Endodermal cell (in vitro differentiated cells): ENCODE data around the gene DSP. TPM values are rescaled to one million over a fixed set of nuclear protein-coding genes. Genes with fewer than 3 reads are reported as not detected.

ENCODE experiments used
- DNase-seq: peaks from one replicate; pipeline ENCODE4 v3.0.0-alpha.2; 2017
- H3K27ac ChIP-seq: 2 replicates; pipeline ENCODE4 v1.5.1; 2013; ENCODE audit warnings: mild to moderate bottlenecking, low read depth, low read length, moderate library complexity
- H3K27me3 ChIP-seq: 2 replicates; pipeline ENCODE4 v1.6.1; 2013; ENCODE audit warnings: mild to moderate bottlenecking, low read length, moderate library complexity; ENCODE audit not compliant: insufficient read depth, control insufficient read depth, poor library complexity, severe bottlenecking
- H3K36me3 ChIP-seq: 2 replicates; pipeline ENCODE4 v1.7.0; 2013; ENCODE audit warnings: mild to moderate bottlenecking, low read length, moderate library complexity; ENCODE audit not compliant: control insufficient read depth, insufficient read depth
- H3K4me1 ChIP-seq: one replicate; pipeline ENCODE4 v1.7.0; 2013; ENCODE audit warnings: low read length; ENCODE audit not compliant: control insufficient read depth, insufficient read depth
- H3K4me3 ChIP-seq: 2 replicates; pipeline ENCODE4 v1.5.1; 2013; ENCODE audit warnings: mild to moderate bottlenecking, low read length, moderate library complexity
- H3K9ac ChIP-seq: 2 replicates; pipeline ENCODE4 v1.6.1; 2013; ENCODE audit warnings: mild to moderate bottlenecking, low read length, moderate library complexity; ENCODE audit not compliant: poor library complexity, severe bottlenecking; ENCODE audit errors: extremely low read depth
- H3K9me3 ChIP-seq: 2 replicates; pipeline ENCODE4 v1.6.1; 2013; ENCODE audit warnings: mild to moderate bottlenecking, low read length, moderate library complexity; ENCODE audit not compliant: control insufficient read depth
- H3K27ac Mint-ChIP-seq: 2 replicates; pipeline ENCODE4 v1.8.0; 2020; ENCODE audit warnings: mixed read lengths
- H3K27me3 Mint-ChIP-seq: 2 replicates; pipeline ENCODE4 v1.8.0; 2021; ENCODE audit warnings: mild to moderate bottlenecking, mixed read lengths; ENCODE audit not compliant: insufficient read depth
- H3K36me3 Mint-ChIP-seq: 2 replicates; pipeline ENCODE4 v1.8.0; 2020; ENCODE audit warnings: low read depth, mixed read lengths
- H3K4me1 Mint-ChIP-seq: 2 replicates; pipeline ENCODE4 v1.8.0; 2020; ENCODE audit warnings: mixed read lengths
- H3K4me3 Mint-ChIP-seq: 2 replicates; pipeline ENCODE4 v1.8.0; 2020; ENCODE audit warnings: mild to moderate bottlenecking, moderate library complexity, mixed read lengths
- H3K9me3 Mint-ChIP-seq: 2 replicates; pipeline ENCODE4 v1.8.0; 2020; ENCODE audit warnings: mild to moderate bottlenecking, mixed read lengths
- WGBS, 2 experiments: methylation state at CpG; one replicate each; pipeline versions ENCODE4 v1.1.5 to v1.1.7; 2013; ENCODE audit warnings: missing lambda C conversion rate in 2 of 2, mixed read lengths in 1 of 2; ENCODE audit not compliant: insufficient coverage in 1 of 2, insufficient read length in 1 of 2; 5-methylcytosine and 5-hydroxymethylcytosine counted together
- total RNA-seq, 2 donors: library from RNA; stranded (reverse); fragmentation: NEBNext Ultra II Directional in 1 of 2; extraction: Animal tissue kit (Norgen Biotek cat#: 25700) in 1 of 2; gene quantifications; 2 replicates in 1 of 2; 3 replicates in 1 of 2; pipeline ENCODE4 v1.2.1, GENCODE V29; 2021
- TF ChIP-seq, protein P1 (sequence below): fragments of 200-600 bp; sonication (generic); conservative IDR thresholded peaks from 2 replicates; pipeline ENCODE4 v1.5.0; 2021; ENCODE audit warnings: antibody characterized with exemption, mild to moderate bottlenecking

The DSP gene
- total RNA-seq, 2 donors from 2014 or later = 123 to 152 TPM

DNA sequence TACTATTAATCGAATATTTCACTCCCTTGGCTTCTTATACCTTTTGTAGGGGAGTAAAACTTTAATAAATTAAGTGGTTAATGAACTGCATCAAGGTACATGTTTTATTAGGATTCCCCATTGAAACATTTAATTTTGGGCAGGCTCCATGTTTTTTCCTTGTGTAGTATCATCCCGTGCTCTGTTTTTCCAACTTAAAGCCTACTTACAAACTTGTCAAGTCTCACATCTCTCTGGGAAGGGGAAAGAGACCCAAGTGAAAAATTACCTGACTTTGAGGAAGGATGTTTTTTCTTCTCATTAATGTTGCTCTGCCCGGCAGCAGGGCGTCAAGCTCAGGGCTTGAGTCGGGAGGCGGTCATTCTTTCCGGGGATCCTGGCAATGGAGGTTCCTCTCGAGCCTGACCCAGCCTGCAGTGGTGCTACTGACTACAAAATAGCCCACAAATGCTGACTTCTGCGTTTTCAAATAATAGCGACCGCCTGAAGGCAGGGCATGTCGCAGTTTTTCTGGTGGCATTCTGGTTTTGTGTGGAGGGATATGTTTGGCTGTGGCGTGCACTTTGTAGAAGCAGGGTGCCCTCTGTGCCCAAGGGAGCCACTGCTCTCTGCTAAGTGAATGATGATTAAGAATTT lies 2.4 kb downstream of the DSP start:
- WGBS, 2 experiments = 19 to 25% methylated on average over 7 to 12 of the region's 13 CpGs
- Histone ChIP-seq H3K36me3 (peaks cover 9% of the 10 kb centered on the region), H3K27ac (no peak overlapping the region), H3K9me3 (no peaks in the 10 kb centered on the region), H3K27me3 (peaks cover 11% of the 10 kb centered on the region), H3K4me3 (peak overlapping the region; percentile 90), H3K9ac (peak overlapping the region; percentile 83), H3K4me1 (peaks cover 10% of the 10 kb centered on the region)
- peak; percentile 72 for DNase-seq
- Mint-ChIP-seq H3K27ac (peak overlapping the region; percentile 94), H3K9me3 (no peaks in the 10 kb centered on the region), H3K36me3 (peaks cover 10% of the 10 kb centered on the region), H3K27me3 (peaks cover 17% of the 10 kb centered on the region), H3K4me1 (peaks cover 48% of the 10 kb centered on the region), H3K4me3 (peak overlapping the region; percentile 91)
- TF ChIP-seq, protein P1, sequence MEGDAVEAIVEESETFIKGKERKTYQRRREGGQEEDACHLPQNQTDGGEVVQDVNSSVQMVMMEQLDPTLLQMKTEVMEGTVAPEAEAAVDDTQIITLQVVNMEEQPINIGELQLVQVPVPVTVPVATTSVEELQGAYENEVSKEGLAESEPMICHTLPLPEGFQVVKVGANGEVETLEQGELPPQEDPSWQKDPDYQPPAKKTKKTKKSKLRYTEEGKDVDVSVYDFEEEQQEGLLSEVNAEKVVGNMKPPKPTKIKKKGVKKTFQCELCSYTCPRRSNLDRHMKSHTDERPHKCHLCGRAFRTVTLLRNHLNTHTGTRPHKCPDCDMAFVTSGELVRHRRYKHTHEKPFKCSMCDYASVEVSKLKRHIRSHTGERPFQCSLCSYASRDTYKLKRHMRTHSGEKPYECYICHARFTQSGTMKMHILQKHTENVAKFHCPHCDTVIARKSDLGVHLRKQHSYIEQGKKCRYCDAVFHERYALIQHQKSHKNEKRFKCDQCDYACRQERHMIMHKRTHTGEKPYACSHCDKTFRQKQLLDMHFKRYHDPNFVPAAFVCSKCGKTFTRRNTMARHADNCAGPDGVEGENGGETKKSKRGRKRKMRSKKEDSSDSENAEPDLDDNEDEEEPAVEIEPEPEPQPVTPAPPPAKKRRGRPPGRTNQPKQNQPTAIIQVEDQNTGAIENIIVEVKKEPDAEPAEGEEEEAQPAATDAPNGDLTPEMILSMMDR = no peak

DNA sequence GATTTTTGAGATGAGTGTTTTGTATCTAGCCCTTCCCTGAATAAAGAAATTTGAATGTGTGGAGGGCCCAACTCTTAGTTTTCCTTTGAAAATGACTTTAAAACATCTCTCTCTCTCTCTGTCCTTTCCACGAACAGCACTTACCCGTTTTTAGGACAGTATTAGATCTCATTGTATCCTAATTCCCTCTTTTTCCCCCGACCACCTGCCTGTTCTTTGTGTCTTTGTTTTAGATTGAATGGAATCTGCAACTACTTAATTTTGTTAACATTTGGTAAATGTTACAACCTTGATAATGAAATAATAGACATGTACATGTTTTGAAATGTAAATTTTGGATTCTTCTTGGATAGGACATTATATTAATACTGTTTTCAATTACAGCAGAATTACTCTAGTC lies 3.1 kb downstream of the DSP start:
- Histone ChIP-seq H3K27me3 (peaks cover 9% of the 10 kb centered on the region), H3K9me3 (no peaks in the 10 kb centered on the region), H3K4me1 (peaks cover 10% of the 10 kb centered on the region), H3K9ac (peak overlapping the region; percentile 83), H3K36me3 (peaks cover 11% of the 10 kb centered on the region), H3K27ac (no peak overlapping the region), H3K4me3 (peak overlapping the region; percentile 90)
- peaks cover 11% of the 10 kb centered on the region for H3K36me3 Mint-ChIP-seq
- peak overlapping the region; percentile 11 for H3K27ac Mint-ChIP-seq
- no peaks in the 10 kb centered on the region for H3K9me3 Mint-ChIP-seq
- H3K4me1 Mint-ChIP-seq = peaks cover 48% of the 10 kb centered on the region
- no peak for DNase-seq
- WGBS, 2 experiments = 35% methylated on average over 3 of the region's 3 CpGs; no CpG with 5 or more reads in 1 of the 2 experiments
- peak overlapping the region; percentile 91 for H3K4me3 Mint-ChIP-seq
- peaks cover 15% of the 10 kb centered on the region for H3K27me3 Mint-ChIP-seq
- TF ChIP-seq, protein P1 = no peak

DNA sequence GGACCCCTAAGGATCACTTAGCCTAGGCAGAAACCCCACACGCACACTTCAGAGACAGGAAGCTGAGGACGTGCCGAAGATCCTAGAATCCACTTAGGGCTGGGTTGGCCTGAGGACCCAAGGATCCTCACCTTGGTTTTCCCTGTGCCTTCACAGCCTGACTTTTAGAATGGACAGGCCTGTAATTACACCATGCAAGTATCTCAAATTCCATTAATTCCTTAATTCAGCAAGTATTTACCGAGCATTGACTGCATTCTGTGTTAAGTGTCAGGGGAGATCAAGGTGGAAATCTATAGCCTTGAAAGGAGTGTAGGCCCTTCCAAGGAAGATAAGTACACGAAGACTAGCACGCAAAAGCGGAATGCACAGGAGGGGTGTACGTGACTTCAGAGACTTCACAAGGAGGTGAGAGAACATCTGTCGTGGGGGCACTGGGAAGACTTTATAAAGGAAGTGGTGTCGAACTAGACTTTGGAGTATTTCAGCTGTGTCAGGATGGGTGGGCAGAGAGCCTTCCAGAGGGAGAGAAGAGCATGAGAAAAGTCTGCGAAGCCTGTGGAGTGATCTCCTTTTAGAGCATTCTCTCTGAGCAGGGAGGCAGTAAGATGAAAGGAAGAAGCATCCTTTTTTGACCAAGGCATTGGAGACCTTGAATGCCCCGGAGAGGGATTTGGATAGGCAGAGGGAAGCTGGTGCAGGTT lies 4.0 kb downstream of the DSP start:
- Mint-ChIP-seq H3K9me3 (no peaks in the 10 kb centered on the region), H3K4me3 (peak overlapping the region; percentile 91), H3K36me3 (peaks cover 12% of the 10 kb centered on the region), H3K4me1 (peaks cover 48% of the 10 kb centered on the region), H3K27ac (no peak overlapping the region), H3K27me3 (peaks cover 6% of the 10 kb centered on the region)
- 84 to 86% methylated on average over 12 of the region's 12 CpGs for WGBS, 2 experiments
- Histone ChIP-seq H3K4me1 (peaks cover 10% of the 10 kb centered on the region), H3K27ac (no peak overlapping the region), H3K36me3 (peaks cover 13% of the 10 kb centered on the region), H3K9me3 (no peaks in the 10 kb centered on the region), H3K4me3 (peak overlapping the region; percentile 90), H3K9ac (no peak overlapping the region), H3K27me3 (no peaks in the 10 kb centered on the region)
- TF ChIP-seq, protein P1 = no peak
- peak; percentile 46 for DNase-seq
